Ovary (tissue), 3 donors: Measurements from ENCODE around the gene CACNA1S.

Source experiments
- CTCF ChIP-seq, 3 donors: fragments of 450-650 bp in 2 of 3; fragments of 200-600 bp in 1 of 3; IDR thresholded peaks; one replicate each; pipeline versions ENCODE4 v1.5.1 to v1.8.0; 2016 to 2022; ENCODE audit warnings: antibody characterized with exemption in 3 of 3, mild to moderate bottlenecking in 1 of 3
- POLR2A ChIP-seq: fragments of 450-650 bp; IDR thresholded peaks from one replicate; pipeline ENCODE4 v1.6.1; 2017; ENCODE audit warnings: antibody characterized with exemption, mild to moderate bottlenecking, moderate library complexity
- donor health status: DM: no; HTN: no; CAD: no.

GRCh38 chr1:201062511-201063091 is 49.6 kb downstream of the CACNA1S start:
- TF ChIP-seq POLR2A, result no peak
- TF ChIP-seq CTCF (IDR thresholded peaks at IDR 0.05), result no peak
